Cerebellar cortex (tissue), 1 donor: ENCODE data around the gene PROKR2.

Source experiments
- DNase-seq: peaks from one replicate; pipeline ENCODE4 v3.0.0-alpha.2; 2015; ENCODE audit warnings: low spot score

Gene PROKR2

GRCh38 chr20:5316188-5317158, at the start of gene PROKR2:
Gene PROKR2 (minus strand): TSS chr20:5316954. CDS start chr20:5314369, 2,585 bp downstream.
- DNase-seq: no peak

DNA sequence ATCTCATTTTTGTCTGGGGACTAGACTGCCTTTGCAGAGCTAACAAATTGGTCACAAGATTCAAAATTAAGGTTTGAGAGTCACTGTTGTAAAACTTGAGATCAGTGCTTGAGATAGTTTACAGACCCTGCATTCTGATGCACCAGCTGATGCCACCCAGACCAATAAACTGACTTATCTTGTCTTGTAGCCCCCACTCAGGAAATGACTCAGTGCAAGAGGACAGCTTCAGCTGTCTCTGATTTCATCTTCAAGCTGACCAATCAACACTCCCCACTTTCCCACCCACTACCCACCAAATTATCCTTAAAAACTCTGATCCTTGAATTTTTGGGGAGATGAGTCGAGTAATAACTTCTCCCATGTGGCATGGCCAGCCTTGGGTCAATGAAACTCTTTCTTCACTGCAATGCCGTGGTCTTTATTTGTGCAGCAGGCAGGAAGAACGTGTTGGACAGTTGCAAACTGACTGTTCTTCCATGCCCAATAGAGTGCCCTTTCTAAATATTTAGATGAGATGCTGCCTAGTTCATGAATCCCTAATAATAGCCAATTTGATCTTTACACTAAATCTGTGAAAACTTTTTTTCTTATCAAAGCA, 48.3 kb upstream of the PROKR2 start:
- no peak for DNase-seq

- no peak for DNase-seq
Measured at GRCh38 chr20:5364136-5364821, 47.5 kb upstream of the PROKR2 start.

- no peak for DNase-seq
Measured at GRCh38 chr20:5362771-5363170, 46.0 kb upstream of the PROKR2 start.

DNA sequence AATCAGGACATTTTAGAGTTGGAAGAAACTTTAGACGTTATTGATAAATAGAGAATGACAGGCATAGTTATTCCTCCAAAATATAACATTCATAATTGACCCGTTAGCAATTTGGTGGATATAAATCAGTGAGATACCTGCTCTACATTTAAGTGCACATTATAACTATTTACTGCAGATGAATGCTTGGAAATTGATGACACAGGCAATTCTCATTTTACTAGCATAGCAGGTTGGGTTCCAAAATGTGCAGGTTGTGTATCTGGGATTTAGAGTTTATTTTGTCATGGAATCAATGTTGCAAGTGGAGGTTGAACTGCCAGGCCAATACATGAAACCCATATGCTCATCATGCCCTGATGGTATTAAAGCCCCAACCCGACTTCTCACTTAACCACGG, 44.4 kb upstream of the PROKR2 start:
- DNase-seq: no peak

DNA sequence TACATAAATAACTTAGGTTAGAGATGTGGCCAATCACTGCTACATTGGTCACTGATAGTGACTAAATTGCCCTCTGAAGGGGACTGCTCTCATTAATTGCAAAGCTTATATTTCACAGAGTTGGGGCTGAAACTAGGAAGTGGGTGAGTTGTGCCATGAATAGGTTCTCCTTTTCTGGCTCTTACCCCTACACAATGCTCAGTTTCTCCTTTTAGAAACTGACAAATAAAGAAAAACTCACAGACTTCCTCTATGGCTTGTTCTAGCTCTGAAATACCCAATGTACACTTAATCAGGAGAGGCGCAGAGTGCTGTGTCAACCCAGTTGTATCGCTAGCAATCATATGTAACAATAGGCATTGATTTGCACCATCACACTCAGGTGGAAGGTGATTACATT, 41.2 kb upstream of the PROKR2 start:
- DNase-seq: no peak

- DNase-seq: no peak
Measured at GRCh38 chr20:5356941-5357340, 40.2 kb upstream of the PROKR2 start.

DNA sequence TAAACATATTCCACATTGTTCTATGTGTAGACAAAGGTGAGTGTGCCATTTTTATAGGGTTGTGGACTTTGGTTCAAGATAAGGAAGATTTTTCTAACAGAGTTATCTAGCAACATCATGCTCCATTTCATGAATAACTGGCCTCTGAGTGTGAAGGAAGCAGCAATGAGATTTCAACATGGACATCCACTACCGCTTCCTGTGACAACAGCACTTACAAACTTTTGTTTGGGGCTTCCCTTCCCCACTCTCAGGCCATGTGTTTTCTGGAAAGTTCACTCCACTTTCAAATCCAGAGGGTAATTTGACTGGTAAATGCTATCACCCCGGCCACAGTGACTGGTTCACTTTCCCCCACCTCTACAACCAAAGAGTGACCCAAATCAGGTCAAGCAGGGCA, 38.1 kb upstream of the PROKR2 start:
- no peak for DNase-seq

DNA sequence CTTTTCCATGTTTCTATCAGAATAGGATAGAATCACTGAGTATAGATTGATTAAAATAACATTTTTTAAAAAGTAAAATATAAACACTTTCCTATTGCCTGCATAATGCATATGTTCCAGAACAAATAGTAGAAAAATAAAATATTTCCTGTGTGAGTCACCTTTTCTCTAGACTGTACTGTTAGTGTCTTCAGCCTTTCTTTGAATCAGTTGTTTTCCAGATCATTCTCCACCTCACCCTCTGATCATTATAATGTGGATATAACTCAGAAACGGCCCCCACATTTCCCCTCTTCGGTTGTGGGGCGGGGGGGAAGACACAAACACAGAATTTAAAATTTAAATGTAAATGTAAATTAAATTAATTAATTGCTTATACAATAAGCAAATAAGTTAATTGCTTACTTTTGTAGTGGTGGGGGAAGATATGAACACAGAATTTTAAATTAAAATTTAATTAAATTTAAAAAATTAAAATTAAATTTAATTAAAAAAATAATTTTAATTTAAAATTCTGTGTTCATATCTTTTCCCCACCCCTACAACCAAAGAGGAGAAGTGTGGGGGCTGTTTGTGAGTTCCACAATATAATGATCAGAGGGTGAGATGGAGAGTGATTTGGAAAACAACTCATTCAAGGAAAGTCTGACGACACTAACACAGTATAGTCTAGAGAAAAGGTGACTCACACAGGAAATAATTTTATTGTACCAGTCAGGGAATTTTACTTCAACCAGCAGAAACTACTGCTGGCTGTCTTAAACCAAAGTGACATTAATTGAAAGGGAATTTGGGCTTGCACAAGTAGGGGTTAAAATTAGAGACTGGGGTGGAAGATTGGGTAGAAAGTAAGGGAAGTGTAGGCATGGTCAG, 37.1 kb upstream of the PROKR2 start:
- DNase-seq: no peak

- DNase-seq: no peak
Measured at GRCh38 chr20:5349448-5349847, 32.7 kb upstream of the PROKR2 start.

DNA sequence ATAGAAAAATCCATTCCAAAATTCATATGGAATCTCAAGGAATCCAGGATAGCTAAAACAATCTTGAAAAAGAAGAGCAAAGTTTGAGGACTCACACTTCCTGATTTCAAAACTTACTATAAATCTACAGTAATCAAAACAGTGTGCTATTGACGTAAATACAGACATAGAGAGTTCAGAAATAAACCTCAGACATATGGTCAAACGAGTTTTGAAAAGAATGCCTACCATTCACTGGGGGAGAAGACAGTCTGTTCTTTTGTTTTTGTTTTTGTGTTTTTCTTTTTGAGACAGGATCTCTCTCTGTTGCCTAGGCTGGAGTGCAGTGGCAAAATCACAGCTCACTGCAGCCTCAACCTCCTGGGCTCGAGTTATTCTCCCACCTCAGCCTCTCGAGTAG, 25.3 kb upstream of the PROKR2 start:
- DNase-seq: no peak

DNA sequence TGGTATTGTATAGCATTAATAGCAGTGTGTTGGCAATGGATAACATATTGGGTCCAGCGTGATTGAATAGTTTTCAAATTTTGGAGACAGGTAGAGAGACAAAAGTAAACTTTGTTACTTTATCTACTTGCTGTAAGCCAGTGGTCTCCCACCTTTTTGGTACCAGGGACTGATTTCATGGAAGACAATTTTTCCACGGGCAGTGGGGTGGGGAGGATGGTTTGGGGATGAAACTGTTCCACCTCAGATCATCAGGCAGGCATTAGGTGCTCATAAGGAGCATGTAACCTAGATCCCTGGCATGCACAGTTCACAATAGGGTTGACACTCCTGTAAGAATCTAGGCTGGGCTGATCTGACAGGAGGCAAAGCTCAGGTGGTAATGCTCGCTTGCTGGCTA, 14.6 kb upstream of the PROKR2 start:
- DNase-seq: no peak

GRCh38 chr20:5328268-5328667, 11.5 kb upstream of the PROKR2 start:
- DNase-seq: no peak

DNA sequence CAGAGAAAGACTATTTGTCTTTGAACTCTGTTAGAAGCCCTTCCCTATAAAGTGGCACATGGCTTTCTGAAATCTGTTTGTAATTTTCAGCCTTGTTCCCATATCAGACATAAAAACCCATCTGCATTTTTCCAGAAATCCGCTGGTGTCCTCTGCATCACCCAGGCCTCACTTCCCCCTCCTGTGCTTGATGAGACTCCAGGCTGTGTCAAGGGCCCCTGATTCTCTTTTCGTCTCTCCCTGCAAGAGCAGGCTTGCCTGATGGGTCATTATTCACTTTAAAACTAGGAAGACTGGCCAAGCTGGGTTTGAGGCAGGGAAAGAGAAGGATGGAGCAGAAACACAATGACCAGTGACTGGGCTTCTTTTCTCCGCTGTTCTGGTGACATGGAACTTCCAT, 10.6 kb upstream of the PROKR2 start:
- DNase-seq: no peak

DNA sequence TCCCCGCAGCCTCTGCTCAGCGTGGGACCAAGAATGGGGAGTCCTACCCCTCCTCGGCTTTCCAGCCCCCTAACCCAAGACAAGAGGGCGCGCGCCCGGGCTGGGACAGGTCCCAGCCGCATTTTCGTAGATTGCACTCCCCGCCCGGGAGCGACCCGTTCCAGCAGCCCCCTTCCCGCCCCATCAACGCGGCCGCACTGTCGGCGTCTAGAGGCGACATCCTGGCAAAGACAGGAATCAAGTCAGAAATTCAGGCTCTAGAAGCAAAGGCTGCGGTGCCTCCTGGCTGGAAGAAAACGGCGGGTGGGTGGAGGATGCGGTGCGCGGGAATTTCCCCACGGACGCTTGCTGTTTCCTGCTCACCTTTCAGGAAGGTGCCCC, 957 bp downstream of the PROKR2 start:
- no peak for DNase-seq

DNA sequence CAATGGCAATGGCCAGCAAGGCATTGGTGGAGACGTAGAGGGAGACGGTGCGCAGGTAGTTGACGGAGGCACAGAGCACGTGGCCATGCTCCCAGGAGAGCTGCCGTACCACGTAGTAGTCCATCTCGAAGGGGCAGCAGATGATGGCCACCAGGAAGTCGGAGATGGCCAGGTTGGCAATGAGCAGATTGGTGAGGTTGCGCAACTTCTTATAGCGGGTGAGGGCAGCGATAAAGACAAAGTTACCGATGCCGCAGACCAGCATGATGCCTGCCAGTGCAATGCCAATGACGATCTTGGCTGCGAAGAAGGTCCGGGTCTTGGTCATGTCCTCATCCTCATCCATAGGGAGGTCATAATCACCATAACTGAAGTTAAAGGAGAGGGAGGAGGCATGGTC, 2.8 kb downstream of the PROKR2 start:
- no peak for DNase-seq

DNA sequence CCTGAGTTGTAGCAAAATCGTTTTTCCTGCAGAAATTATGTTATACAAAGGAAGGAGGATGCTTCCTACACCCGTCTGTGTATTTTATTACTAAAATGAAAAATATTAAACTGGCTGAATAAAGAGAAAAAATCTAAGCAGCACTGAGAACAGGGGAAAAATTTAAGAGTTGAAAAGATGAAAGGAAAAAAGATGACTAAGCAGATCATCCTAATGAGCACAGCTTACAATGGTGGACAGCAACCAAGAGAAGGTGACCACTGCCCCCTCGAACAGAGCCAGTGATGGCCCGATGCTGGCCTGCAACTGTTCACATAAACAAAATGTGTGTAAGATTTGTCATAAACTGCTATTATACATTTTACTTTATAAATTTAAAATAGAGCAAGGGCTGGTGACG, 4.2 kb downstream of the PROKR2 start:
- no peak for DNase-seq

- no peak for DNase-seq
Measured at GRCh38 chr20:5309971-5310370, 6.8 kb downstream of the PROKR2 start.

DNA sequence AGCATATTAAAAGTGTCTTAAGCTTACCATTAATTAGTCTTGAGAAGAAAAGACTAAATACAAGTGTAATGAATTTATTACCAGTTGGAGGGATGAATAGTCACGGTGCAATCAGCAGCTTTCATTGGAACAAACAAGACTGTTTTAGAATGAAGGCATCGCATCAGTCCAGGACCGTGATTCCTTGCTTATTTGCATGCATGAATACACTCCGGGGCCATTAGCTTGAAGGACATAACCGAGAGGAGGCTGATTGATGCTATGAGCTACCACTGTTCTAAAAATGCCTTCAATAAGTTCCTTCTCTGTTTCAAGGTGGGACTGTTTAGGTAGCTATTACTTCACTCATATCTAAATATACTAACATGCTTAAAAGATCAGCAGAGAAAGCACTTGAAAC, 17.9 kb downstream of the PROKR2 start:
- no peak for DNase-seq

DNA sequence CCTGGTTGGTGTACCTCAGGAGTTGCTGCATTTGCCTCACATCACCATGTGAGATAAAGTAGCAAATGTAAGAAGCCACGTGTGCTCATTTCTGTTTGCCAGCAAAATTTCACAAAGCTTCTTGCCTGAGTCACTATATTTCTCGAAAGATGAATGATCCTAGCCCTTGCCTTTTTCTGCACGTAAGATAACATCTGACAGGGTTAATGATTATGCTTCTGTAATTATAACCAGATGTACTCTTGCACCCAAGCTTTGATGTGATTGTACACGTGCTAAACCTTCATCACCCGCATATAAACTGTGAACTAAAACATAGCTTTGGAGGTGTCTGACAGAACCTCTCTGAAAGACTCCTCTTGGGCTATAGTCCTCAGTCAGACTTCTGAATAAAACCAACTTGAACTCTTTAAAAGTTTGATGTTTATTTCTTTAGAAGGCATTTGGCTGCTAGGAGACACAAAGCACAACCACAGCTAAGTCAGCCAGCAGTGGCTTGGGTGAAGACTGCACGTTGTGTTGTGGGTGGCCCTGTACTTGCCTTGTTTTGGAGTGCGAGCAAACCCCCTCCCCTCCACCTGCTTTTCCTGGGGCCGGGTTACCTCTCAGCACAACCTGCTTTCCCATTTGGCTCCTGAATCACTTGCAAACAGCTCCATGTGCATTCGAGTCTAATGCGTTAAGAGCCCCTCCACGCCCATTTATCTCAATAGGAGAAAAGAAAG, 19.3 kb downstream of the PROKR2 start:
- DNase-seq: no peak

GRCh38 chr20:5290596-5290995, 26.2 kb downstream of the PROKR2 start:
- no peak for DNase-seq
